Measurements from ENCODE around the gene CAMK4.

DNA sequence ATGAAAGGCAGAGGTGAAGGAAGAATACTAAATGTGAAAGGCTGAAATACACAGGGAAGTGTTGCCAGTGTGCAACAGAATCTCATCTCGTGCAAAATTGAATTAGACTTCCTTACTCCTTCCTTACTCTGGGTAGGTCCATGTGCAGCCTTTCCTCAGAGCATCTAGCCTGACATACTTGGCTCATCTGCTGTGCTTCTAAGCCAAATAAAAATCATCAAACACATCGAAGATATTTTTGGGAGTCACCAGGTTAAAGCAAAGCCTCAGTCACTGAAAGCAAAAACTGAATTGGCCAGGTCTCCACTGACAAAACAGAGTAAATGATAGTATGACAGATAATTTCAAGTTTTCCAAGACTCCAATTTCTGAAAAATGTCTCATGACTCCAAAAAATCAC, 268.8 kb downstream of the CAMK4 start:
- TF ChIP-seq CTCF (conservative IDR thresholded peaks at IDR 0.05) (no peak), EZH2 (IDR thresholded peaks at IDR 0.05; ENCODE audit: low read depth) (no peak)

Data from PC-9 (cell line).